HL-60 (cell line): ENCODE results near the gene FSTL4.

Experiments used
- DNase-seq, 2 experiments: peaks; one replicate each; pipeline ENCODE4 v3.0.0-alpha.2; 2010 to 2020; ENCODE audit warnings: low read depth in 1 of 2, low spot score in 1 of 2
- H3K27ac ChIP-seq: fragments of 250-450 bp; sonication (Bioruptor Pico); replicated peaks from 2 replicates; pipeline ENCODE4 v1.5.1; 2020; ENCODE audit warnings: mild to moderate bottlenecking, moderate library complexity
- H3K27me3 ChIP-seq: fragments of 250-450 bp; sonication (Bioruptor Pico); 2 replicates; pipeline ENCODE4 v1.5.1; 2021; ENCODE audit warnings: mild to moderate bottlenecking, moderate library complexity; ENCODE audit not compliant: insufficient read depth, poor library complexity, severe bottlenecking
- H3K4me3 ChIP-seq: replicated peaks from 2 replicates; pipeline ENCODE4 v1.5.1; 2011; ENCODE audit warnings: mild to moderate bottlenecking, control low read depth, low read length; ENCODE audit not compliant: insufficient read depth
- CTCF ChIP-seq: IDR thresholded peaks from one replicate; pipeline ENCODE4 v1.5.1; 2011; ENCODE audit warnings: low read length, control low read depth, inconsistent platforms; ENCODE audit not compliant: insufficient read depth
- GABPA ChIP-seq: IDR thresholded peaks from 2 replicates; pipeline ENCODE4 v1.6.1; 2012; ENCODE audit warnings: low read depth
- POLR2AphosphoS5 ChIP-seq: IDR thresholded peaks from 2 replicates; pipeline ENCODE4 v1.6.1; 2012; ENCODE audit warnings: low read depth
- REST ChIP-seq: IDR thresholded peaks from 2 replicates; pipeline ENCODE4 v1.6.1; 2012; ENCODE audit warnings: low read depth; ENCODE audit not compliant: insufficient replicate concordance
- SPI1 ChIP-seq: IDR thresholded peaks from 2 replicates; pipeline ENCODE4 v1.6.1; 2012; ENCODE audit warnings: low read depth, mild to moderate bottlenecking, borderline replicate concordance

Gene FSTL4

GRCh38 chr5:133397990-133398645, 214.2 kb downstream of the FSTL4 start:
- no peak overlapping the region for H3K4me3 ChIP-seq
- no peak for DNase-seq
- no peak overlapping the region for H3K27ac ChIP-seq
- no peak for TF ChIP-seq CTCF
- no peak for TF ChIP-seq REST
- TF ChIP-seq GABPA = no peak
- TF ChIP-seq SPI1 = no peak
- TF ChIP-seq POLR2AphosphoS5 = no peak
- H3K27me3 ChIP-seq = no peaks in the 10 kb centered on the region

DNA sequence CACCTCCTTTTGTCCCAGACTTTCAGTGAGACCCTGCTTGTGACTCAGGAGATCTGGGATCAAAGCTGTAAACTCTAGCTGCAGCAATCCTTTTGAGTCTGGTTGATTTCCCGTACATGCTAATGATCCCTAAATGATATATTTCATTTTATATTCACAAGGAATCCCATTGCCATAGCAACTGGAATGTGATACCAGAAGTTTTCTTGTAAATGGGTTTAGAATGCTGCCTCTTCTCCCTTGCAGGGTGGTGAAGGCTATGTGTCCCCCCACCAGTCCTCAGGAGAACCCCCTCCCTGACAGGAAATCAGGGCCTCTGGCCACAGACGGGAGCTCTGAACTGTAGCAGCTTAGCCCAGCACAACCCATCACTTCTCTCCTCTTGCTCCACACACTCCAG, 215.0 kb downstream of the FSTL4 start:
- Histone ChIP-seq H3K4me3 (no peak overlapping the region), H3K27ac (no peak overlapping the region), H3K27me3 (no peaks in the 10 kb centered on the region)
- no peak for TF ChIP-seq GABPA
- no peak for TF ChIP-seq CTCF
- TF ChIP-seq REST = no peak
- no peak for TF ChIP-seq POLR2AphosphoS5
- no peak for TF ChIP-seq SPI1
- no peak for DNase-seq

- TF ChIP-seq GABPA = no peak
- TF ChIP-seq POLR2AphosphoS5 = no peak
- no peak for TF ChIP-seq SPI1
- no peak for TF ChIP-seq REST
- TF ChIP-seq CTCF = no peak
- no peak overlapping the region for H3K4me3 ChIP-seq
- H3K27ac ChIP-seq = no peak overlapping the region
- DNase-seq = no peak
- H3K27me3 ChIP-seq = no peaks in the 10 kb centered on the region
Observed at GRCh38 chr5:133396814-133397213, 215.5 kb downstream of the FSTL4 start.
